HCT116 (cell line): ENCODE results near the gene MBD6. TPM values are rescaled to one million over a fixed set of nuclear protein-coding genes. Genes with fewer than 3 reads are reported as not detected.

Experiments
- ATAC-seq: fragments of 200-7000 bp; cut with Tn5 transposase; 2 replicates; pipeline ENCODE4 v1.9.1; 2020; ENCODE audit warnings: mild to moderate bottlenecking, moderate library complexity
- BruUV-seq: library from RNA; stranded (reverse); fragments of 400-500 nt; replicated peaks from 2 replicates; lab custom pipeline; 2021; lab: Mats Ljungman, UMichigan
- CTCF ChIA-PET: fragments of 300-600 bp; sonication (Branson Sonifier 250); formaldehyde crosslinking; loops from one replicate; lab custom pipeline; 2021; ENCODE audit warnings: antibody characterized with exemption; lab: Charles Lee
- POLR2A ChIA-PET: fragments of 300-600, 350-600 bp; sonication (Branson Sonifier 250); formaldehyde crosslinking; loops from one replicate; lab custom pipeline; 2021; ENCODE audit warnings: antibody characterized with exemption; lab: Charles Lee
- RAD21 ChIA-PET, 2 experiments: fragments of 300-600 bp; sonication (Branson Sonifier 250); formaldehyde crosslinking; loops; one replicate each; lab custom pipeline; 2023; ENCODE audit warnings: low total read pairs in 2 of 2; ENCODE audit not compliant: uncharacterized antibody in 2 of 2, unreplicated experiment in 2 of 2, low non-redundant PET in 1 of 2; lab: Charles Lee
- DNase-seq: peaks from one replicate; pipeline ENCODE4 v3.0.0-alpha.2; 2010; ENCODE audit warnings: low read depth, low spot score
- H2AFZ ChIP-seq: fragments of 200-600 bp; shearing (Covaris generic), sonication (generic); 2 replicates; pipeline ENCODE4 v1.6.1; 2017; ENCODE audit warnings: low read depth, mixed run types, mixed read lengths, antibody characterized with exemption, low read length; ENCODE audit not compliant: poor library complexity, severe bottlenecking
- H3K27ac ChIP-seq: 2 replicates; pipeline ENCODE4 v1.5.1; 2012; ENCODE audit warnings: low read depth, low read length
- H3K27me3 ChIP-seq: fragments of 200-600 bp; sonication (generic); 2 replicates; pipeline ENCODE4 v1.6.1; 2016; ENCODE audit warnings: mixed run types, low read length, mixed read lengths; ENCODE audit not compliant: insufficient read depth
- H3K36me3 ChIP-seq, 2 experiments: fragments of 200-500 bp in 1 of 2; fragments of 200-600 bp in 1 of 2; sonication (Bioruptor generic) in 1 of 2; sonication (generic) in 1 of 2; 2 replicates each; pipeline versions ENCODE4 v1.5.1 to v1.6.1; 2014 to 2016; ENCODE audit warnings: low read length in 2 of 2, inconsistent platforms in 1 of 2, mixed read lengths in 1 of 2, mixed run types in 1 of 2; ENCODE audit not compliant: insufficient read depth in 2 of 2, control insufficient read depth in 1 of 2
- H3K4me1 ChIP-seq, 2 experiments: fragments of 200-600 bp in 1 of 2; sonication (generic) in 1 of 2; 2 replicates each; pipeline versions ENCODE4 v1.5.1 to v1.6.1; 2012 to 2017; ENCODE audit warnings: low read length in 2 of 2, inconsistent platforms in 1 of 2, mild to moderate bottlenecking in 1 of 2, mixed read lengths in 1 of 2, mixed run types in 1 of 2, moderate library complexity in 1 of 2; ENCODE audit not compliant: insufficient read depth in 2 of 2, control insufficient read depth in 1 of 2
- H3K4me2 ChIP-seq: fragments of 200-600 bp; sonication (generic); 2 replicates; pipeline ENCODE4 v1.6.1; 2017; ENCODE audit warnings: mixed run types, low read length, mixed read lengths
- H3K4me3 ChIP-seq, 2 experiments: fragments of 200-600 bp in 1 of 2; sonication (generic) in 1 of 2; replicated peaks in 1 of 2; 2 replicates each; pipeline ENCODE4 v1.5.1; 2011 to 2016; ENCODE audit warnings: low read length in 2 of 2, control low read depth in 1 of 2, low read depth in 1 of 2, mild to moderate bottlenecking in 1 of 2, mixed read lengths in 1 of 2, mixed run types in 1 of 2
- H3K79me2 ChIP-seq: fragments of 200-600 bp; sonication (generic); 2 replicates; pipeline ENCODE4 v1.6.1; 2017; ENCODE audit warnings: mild to moderate bottlenecking, mixed run types, low read length, moderate library complexity, mixed read lengths; ENCODE audit not compliant: insufficient read depth
- H3K9ac ChIP-seq: fragments of 200-600 bp; sonication (generic); 2 replicates; pipeline ENCODE4 v1.6.1; 2016; ENCODE audit warnings: low read length, mixed read lengths
- H3K9me2 ChIP-seq: fragments of 200-600 bp; sonication (generic), shearing (Covaris generic); 2 replicates; pipeline ENCODE4 v1.6.1; 2017; ENCODE audit warnings: mixed run types, mild to moderate bottlenecking, moderate library complexity; ENCODE audit not compliant: insufficient read depth
- H3K9me3 ChIP-seq, 2 experiments: fragments of 200-500 bp in 1 of 2; fragments of 200-600 bp in 1 of 2; sonication (Bioruptor generic) in 1 of 2; sonication (generic) in 1 of 2; 2 replicates each; pipeline ENCODE4 v1.6.1; 2014 to 2017; ENCODE audit warnings: low read length in 2 of 2, mixed read lengths in 2 of 2, inconsistent platforms in 1 of 2, low read depth in 1 of 2, mild to moderate bottlenecking in 1 of 2, mixed run types in 1 of 2, moderate library complexity in 1 of 2; ENCODE audit not compliant: control insufficient read depth in 1 of 2, insufficient read depth in 1 of 2
- H4K20me1 ChIP-seq: fragments of 200-600 bp; sonication (generic), shearing (Covaris generic); 2 replicates; pipeline ENCODE4 v1.6.1; 2017; ENCODE audit warnings: mixed run types, mild to moderate bottlenecking, moderate library complexity; ENCODE audit not compliant: insufficient read depth
- ATF3 ChIP-seq: IDR thresholded peaks from 2 replicates; pipeline ENCODE4 v1.6.1; 2012
- CBX3 ChIP-seq: IDR thresholded peaks from 2 replicates; pipeline ENCODE4 v1.6.1; 2012; ENCODE audit warnings: low read depth
- EZH2phosphoT487 ChIP-seq: fragments of 200-600 bp; IDR thresholded peaks from 2 replicates; pipeline ENCODE4 v1.6.1; 2018; ENCODE audit warnings: antibody characterized with exemption, borderline replicate concordance
- FOSL1 ChIP-seq: IDR thresholded peaks from 2 replicates; pipeline ENCODE4 v1.6.1; 2012; ENCODE audit warnings: low read depth
- JUND ChIP-seq: IDR thresholded peaks from 2 replicates; pipeline ENCODE4 v1.6.1; 2012
- POLR2A ChIP-seq: IDR thresholded peaks from 2 replicates; pipeline ENCODE4 v1.7.0; 2011; ENCODE audit warnings: borderline replicate concordance; ENCODE audit not compliant: insufficient read depth, insufficient read length; ENCODE audit errors: extremely low read depth
- POLR2AphosphoS5 ChIP-seq: IDR thresholded peaks from 2 replicates; pipeline ENCODE4 v1.6.1; 2011; ENCODE audit warnings: mild to moderate bottlenecking, low read depth, low read length, moderate library complexity
- SP1 ChIP-seq: IDR thresholded peaks from 2 replicates; pipeline ENCODE4 v1.6.1; 2012; ENCODE audit warnings: low read depth
- TCF7L2 ChIP-seq: IDR thresholded peaks from 2 replicates; pipeline ENCODE4 v1.7.0; 2011; ENCODE audit warnings: borderline replicate concordance, inconsistent platforms; ENCODE audit not compliant: insufficient read depth, insufficient read length; ENCODE audit errors: extremely low read depth
- YY1 ChIP-seq: IDR thresholded peaks from 2 replicates; pipeline ENCODE4 v1.6.1; 2011; ENCODE audit warnings: low read length, low read depth, moderate library complexity, mild to moderate bottlenecking; ENCODE audit not compliant: insufficient replicate concordance; ENCODE audit errors: extremely low read depth
- intact Hi-C: fragments of 100-400 bp; cut with micrococcal nuclease; formaldehyde crosslinking; loops from 2 replicates; pipeline ENCODE4 v1.10.0; 2022
- total RNA-seq: library from RNA; stranded (reverse); gene quantifications from one replicate; pipeline ENCODE4 v1.2.1, GENCODE V29; 2021; ENCODE audit not compliant: unreplicated experiment
- TF ChIP-seq, protein P1 (sequence below): IDR thresholded peaks from 2 replicates; pipeline ENCODE4 v1.6.1; 2011; ENCODE audit warnings: mild to moderate bottlenecking, low read length, moderate library complexity; ENCODE audit not compliant: insufficient replicate concordance; ENCODE audit errors: extremely low read depth

The MBD6 gene
- total RNA-seq, 1 experiment from 2014 or later, result 70.1 TPM

DNA sequence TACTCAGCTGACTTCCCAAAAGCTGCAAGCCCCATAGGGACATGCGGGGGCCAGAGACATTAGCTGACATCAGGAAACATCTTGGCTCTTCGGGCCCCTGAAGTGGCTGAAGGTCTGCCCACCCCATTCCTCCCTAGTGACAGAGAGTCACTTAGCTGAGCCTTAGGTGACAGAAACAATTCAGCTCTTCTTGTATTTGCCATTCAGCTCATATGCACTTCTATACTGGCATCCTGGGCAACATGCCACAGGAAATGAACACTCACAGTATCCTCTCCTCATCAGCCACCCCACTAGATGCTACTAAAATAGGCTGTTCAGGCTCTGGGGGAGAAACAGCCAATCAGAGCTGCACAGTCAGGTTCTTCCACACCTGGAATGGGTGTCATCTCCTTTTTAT is 21.0 kb downstream of the MBD6 start:
- Histone ChIP-seq H3K36me3 (peaks cover 4% of the 10 kb centered on the region in 2 experiments; a peak in 2 of 4 replicates), H3K9me3 (no peaks in the 10 kb centered on the region), H3K9ac (no peak overlapping the region), H3K4me3 (no peak overlapping the region), H2AFZ (no peak overlapping the region), H3K4me2 (no peak overlapping the region), H3K9me2 (no peaks in the 10 kb centered on the region), H3K27me3 (no peaks in the 10 kb centered on the region), H4K20me1 (no peaks in the 10 kb centered on the region), H3K27ac (no peak overlapping the region), H3K4me1 (peaks cover 6 to 13% of the 10 kb centered on the region in 2 experiments), H3K79me2 (peaks cover 24% of the 10 kb centered on the region)
- DNase-seq (no peak), ATAC-seq (no peak)
- RAD21 ChIA-PET, result no interaction called here
- CTCF ChIA-PET, result no interaction called here
- intact Hi-C loops, result no loop called here
- POLR2A ChIA-PET, result interaction anchor here (1.4 kb wide), 1 partner anchor 22 kb away, joined by 3 read pairs; no protein-coding TSS in a partner anchor
- BruUV-seq, result no TSS peak
- TF ChIP-seq SP1, result no peak
- TF ChIP-seq FOSL1, result no peak
- TF ChIP-seq TCF7L2, result no peak
- no peak for TF ChIP-seq POLR2AphosphoS5
- no peak for TF ChIP-seq JUND
- no peak for TF ChIP-seq CBX3
- TF ChIP-seq, protein P1, sequence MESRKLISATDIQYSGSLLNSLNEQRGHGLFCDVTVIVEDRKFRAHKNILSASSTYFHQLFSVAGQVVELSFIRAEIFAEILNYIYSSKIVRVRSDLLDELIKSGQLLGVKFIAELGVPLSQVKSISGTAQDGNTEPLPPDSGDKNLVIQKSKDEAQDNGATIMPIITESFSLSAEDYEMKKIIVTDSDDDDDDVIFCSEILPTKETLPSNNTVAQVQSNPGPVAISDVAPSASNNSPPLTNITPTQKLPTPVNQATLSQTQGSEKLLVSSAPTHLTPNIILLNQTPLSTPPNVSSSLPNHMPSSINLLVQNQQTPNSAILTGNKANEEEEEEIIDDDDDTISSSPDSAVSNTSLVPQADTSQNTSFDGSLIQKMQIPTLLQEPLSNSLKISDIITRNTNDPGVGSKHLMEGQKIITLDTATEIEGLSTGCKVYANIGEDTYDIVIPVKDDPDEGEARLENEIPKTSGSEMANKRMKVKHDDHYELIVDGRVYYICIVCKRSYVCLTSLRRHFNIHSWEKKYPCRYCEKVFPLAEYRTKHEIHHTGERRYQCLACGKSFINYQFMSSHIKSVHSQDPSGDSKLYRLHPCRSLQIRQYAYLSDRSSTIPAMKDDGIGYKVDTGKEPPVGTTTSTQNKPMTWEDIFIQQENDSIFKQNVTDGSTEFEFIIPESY, result no peak
- no peak for TF ChIP-seq ATF3
- no peak for TF ChIP-seq YY1
- TF ChIP-seq POLR2A, result no peak
- TF ChIP-seq EZH2phosphoT487, result no peak
